IPS DF 4.7 (cell line): ENCODE results near the gene SIDT2.
"Not testable (repeated sequence)": the region's sequence is repeated elsewhere in the genome, so short reads cannot be mapped to it uniquely, and the experiment has no call there.

ENCODE experiments used
- DNase-seq: peaks from one replicate; pipeline ENCODE4 v3.0.0-alpha.2; 2013; ENCODE audit warnings: low spot score; ENCODE audit errors: extremely low read depth

SIDT2 gene

GRCh38 chr11:117202386-117203068, 24.0 kb downstream of the SIDT2 start:
- DNase-seq: no peak

- DNase-seq: no peak
Measured at GRCh38 chr11:117203069-117203407, 24.5 kb downstream of the SIDT2 start.

GRCh38 chr11:117204283-117205080, 25.9 kb downstream of the SIDT2 start:
- no peak for DNase-seq

GRCh38 chr11:117205211-117205818, 26.8 kb downstream of the SIDT2 start:
- no peak for DNase-seq

- DNase-seq: not testable (repeated sequence)
Measured at GRCh38 chr11:117206111-117206510, 27.6 kb downstream of the SIDT2 start.

GRCh38 chr11:117206859-117207258, 28.3 kb downstream of the SIDT2 start:
- not testable (repeated sequence) for DNase-seq

GRCh38 chr11:117207481-117207880, 28.9 kb downstream of the SIDT2 start:
- DNase-seq: not testable (repeated sequence)

- not testable (repeated sequence) for DNase-seq
Measured at GRCh38 chr11:117208710-117209109, 30.2 kb downstream of the SIDT2 start.

GRCh38 chr11:117209351-117210125, 31.0 kb downstream of the SIDT2 start:
- DNase-seq: not testable (repeated sequence)

GRCh38 chr11:117210620-117211019, 32.1 kb downstream of the SIDT2 start:
- DNase-seq: no peak

- DNase-seq: no peak
Measured at GRCh38 chr11:117212697-117213355, 34.3 kb downstream of the SIDT2 start.

GRCh38 chr11:117214404-117215110, 36.0 kb downstream of the SIDT2 start:
- no peak for DNase-seq

GRCh38 chr11:117217141-117218084, 38.9 kb downstream of the SIDT2 start:
- DNase-seq: no peak

- DNase-seq: no peak
Measured at GRCh38 chr11:117218133-117218915, 39.8 kb downstream of the SIDT2 start.

- DNase-seq: no peak
Measured at GRCh38 chr11:117219001-117219400, 40.5 kb downstream of the SIDT2 start.

- no peak for DNase-seq
Measured at GRCh38 chr11:117219455-117219854, 40.9 kb downstream of the SIDT2 start.

- no peak for DNase-seq
Measured at GRCh38 chr11:117219995-117220394, 41.5 kb downstream of the SIDT2 start.

- no peak for DNase-seq
Measured at GRCh38 chr11:117220568-117220967, 42.0 kb downstream of the SIDT2 start.
